Activated CD4-positive, alpha-beta T cell treated with anti-CD3 and anti-CD28 coated beads for 4 hours (primary cell): ENCODE results near the gene CACNA1C.

Experiments
- DNase-seq, 2 donors: peaks; one replicate each; pipeline ENCODE4 v3.0.0-alpha.2; 2020

The CACNA1C gene

DNA sequence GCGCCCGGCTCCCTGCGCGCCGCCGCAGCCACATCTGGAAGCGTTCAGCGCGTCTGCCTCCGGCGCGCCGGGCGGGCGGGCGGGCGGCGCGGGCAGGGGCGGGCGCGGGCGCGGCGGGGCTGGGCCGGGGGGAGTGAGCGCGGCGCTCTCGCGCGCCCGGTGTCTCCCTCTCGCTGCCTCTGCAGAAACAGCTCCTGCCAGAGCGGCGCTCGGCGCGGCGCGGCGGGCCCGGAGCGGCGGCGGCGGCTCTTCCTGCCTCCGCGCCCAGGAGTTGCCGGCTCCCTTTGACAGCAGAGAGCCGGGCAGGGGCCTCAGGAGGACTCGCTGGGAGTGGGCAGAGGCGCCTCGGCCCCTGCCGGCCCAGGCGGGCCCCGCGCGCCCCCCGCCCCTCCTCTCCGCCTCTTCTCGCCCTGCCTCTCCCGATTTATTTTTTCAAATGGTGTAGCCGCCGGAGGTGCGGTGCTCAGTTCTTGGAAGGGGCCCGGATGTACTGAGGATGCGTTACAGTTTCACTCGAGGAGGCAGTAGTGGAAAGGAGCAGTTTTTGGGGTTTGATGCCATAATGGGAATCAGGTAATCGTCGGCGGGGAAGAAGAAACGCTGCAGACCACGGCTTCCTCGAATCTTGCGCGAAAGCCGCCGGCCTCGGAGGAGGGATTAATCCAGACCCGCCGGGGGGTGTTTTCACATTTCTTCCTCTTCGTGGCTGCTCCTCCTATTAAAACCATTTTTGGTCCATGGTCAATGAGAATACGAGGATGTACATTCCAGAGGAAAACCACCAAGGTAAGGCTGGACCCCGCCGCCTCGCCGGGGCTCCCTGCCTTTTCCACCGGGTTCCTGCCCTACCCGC is at the start of gene CACNA1C:
TSS of gene CACNA1C (plus strand) at position 162 of the 853 bp plus-strand sequence. CDS start at position 738, 576 bp downstream.
- peak in 1 of 2 donors; percentile 20 for DNase-seq

DNA sequence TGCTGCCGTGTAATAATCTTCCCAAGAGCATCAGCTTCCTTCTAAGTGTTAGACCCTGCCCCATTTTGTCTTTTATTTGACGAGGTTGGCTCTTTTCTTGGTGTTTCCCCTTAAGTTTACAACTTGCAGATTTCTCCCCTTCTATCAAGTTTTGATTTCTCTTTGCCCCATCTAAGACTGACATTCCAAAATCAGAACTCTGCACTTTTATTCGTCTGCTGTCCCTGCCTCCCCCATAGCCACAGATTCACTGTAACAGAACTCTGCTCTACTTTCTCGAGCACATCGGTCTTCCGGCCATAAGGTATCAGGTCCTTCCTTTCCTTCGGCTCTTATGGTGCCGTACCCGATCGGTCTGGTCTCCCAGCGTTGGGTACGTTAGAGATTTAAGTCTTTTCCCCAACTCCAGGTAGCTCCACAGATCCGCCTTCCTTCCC is 49.1 kb upstream of the CACNA1C start:
- no peak for DNase-seq

- peak; percentile 92 to 93 for DNase-seq
Measured at GRCh38 chr12:2004113-2004929, 48.5 kb upstream of the CACNA1C start, which contains the start of gene DCP1B. TSS of gene DCP1B (minus strand) at chr12:2004457. CDS start at chr12:2004431, 26 bp downstream.

DNA sequence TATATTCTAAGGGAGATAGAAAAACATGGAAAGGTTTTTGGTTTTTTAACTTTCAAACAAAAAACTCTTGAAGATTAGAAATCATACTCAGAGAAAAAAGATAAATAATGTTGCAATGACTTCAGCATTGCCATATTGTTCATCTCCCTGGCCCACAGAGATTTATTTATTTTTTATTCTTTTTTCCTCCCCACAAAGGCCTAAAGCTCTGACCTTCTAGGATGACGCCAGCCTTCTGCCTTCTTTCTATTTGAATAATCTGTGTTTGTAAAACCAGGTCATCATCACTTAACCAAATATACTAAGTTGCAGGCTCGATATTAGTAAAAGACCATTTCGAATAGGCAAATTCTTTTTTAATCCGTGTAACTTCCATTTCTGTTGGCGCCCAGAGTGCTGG is 44.1 kb upstream of the CACNA1C start:
- DNase-seq, result no peak

- DNase-seq, result no peak
Measured at GRCh38 chr12:2009623-2010022, 43.2 kb upstream of the CACNA1C start.

- DNase-seq, result no peak
Measured at GRCh38 chr12:2011643-2012607, 40.9 kb upstream of the CACNA1C start.

- no peak for DNase-seq
Measured at GRCh38 chr12:2013086-2013485, 39.7 kb upstream of the CACNA1C start.

GRCh38 chr12:2013527-2014223 is 39.1 kb upstream of the CACNA1C start:
- DNase-seq, result no peak

DNA sequence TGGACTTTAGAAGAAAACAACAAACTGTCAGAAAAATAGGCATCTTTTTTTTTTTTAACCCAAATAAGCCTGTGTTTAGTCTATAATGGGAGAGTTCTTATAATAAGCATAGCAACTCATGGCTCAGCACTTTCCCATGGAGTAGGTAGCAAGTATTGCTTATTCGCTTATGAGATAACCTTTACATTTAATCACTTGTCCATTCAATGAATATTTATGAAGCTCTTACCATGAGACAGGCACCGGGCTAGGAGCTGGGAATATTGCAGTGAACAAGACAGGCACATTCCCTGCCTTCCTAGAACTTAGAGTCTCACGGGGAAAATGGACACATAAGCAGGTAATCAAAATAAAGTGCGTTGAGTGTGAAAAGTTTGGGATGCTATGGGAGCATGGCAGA is 38.6 kb upstream of the CACNA1C start:
- no peak for DNase-seq

GRCh38 chr12:2016862-2017545 is 35.8 kb upstream of the CACNA1C start:
- no peak for DNase-seq

DNA sequence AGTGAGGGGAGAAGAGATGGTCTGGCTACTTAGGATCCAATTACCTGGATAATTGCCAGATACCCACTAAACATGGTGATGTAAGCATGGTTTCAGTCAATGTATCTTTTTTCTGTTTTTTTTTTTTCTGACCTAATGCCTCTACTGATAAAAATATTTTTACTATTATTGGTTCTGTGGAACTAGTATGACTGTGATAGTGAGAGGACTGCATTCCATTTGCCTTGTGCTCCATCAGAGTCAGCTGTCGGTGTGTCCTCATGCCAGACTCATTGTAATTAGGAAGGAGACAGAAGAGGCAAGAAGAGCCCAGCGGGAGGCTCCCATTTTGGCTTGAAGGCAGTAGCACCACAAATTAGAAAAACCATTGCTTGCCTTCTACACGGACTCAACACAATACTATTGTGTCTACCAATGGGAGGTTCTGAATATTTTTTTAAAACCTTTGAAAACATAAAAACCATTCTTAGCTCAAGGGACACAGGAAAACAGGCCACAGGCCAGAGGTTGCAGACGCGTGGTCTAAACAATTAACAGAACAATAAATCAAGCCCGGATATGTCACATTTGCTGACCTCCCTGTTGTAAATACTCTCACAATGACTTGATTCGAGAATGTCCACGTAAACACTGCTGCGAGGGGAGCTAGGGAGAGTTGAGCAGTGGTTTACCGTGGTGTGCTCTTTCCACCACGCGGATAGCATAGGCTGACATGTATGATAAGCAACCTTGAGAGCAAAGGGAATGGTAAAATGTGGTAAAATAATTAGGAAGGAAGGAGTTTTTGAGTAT is 35.0 kb upstream of the CACNA1C start:
- no peak for DNase-seq

DNA sequence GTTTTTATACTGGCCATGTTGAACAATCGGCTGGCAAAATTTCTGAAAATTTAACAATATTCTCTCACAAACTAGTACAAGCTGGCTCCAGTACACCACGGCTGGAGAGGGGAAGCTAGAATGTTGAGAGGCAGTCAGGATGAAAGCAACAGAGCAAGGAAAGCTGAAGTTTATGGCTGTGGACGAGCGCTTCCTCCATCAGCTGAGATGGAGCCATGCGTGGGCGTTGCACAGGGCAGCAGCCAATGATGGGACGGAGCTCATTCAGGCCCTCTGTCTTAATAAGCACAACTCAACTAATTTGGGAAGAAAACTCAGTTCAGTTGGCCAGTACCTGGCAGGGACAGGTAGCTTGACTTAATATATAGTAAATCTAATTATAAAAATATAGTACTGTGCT is 34.4 kb upstream of the CACNA1C start:
- no peak for DNase-seq

DNA sequence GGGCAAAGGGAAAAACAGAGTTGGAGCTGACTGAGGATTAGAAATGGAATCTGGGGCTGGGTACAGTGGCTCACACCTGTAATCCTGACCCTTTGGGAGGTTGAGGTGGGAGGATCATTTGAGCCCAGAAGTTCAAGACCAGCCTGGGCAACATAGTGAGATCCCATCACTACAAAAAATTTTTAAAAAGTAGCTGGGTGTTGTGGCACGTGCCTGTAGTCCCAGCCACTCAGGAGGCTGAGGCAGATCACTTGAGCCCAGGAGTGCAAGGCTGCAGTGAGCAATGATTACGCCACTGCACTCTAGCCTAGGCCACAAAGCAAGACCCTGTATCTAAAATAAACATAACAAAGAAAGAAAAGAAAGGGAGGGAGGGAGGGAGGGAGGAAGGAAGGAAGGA is 33.7 kb upstream of the CACNA1C start:
- DNase-seq, result no peak

DNA sequence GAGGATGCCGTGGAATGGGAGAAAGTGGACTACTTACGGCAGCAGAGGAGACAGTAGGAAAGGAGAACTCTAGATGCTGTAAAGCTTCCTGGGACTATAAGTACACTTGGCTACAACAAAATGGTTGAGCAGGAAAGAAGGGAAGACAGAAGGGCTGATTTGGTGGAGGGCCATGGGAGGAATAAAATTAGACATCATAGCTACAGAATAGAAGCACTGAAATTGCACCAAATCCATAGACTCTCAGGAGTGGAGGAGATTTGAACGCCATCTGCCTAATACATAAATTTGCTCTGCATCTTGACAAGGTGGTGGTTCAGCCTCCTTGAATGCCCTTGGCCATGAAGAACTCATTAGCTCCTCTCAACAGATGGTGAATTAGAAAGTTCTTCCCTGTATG is 32.3 kb upstream of the CACNA1C start:
- DNase-seq, result no peak

DNA sequence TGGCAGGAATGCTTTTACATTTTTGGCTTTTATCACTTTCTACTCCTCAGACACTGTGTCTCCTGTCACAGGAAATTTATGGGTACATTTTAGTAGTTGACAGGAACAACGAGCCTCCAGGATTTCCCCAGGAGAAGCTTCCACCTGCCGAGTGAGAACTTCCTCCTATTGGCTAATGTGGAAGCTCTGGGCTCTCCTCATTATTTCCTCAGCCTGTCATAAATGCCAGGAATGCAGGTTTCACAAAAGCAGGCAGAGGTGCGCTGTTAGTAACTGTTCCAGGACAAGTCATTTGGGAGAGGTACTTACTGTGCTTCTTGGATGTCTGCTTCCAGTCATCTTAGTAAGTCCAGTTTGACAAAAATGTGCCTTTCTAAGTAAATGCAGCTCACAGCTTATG is 29.4 kb upstream of the CACNA1C start:
- no peak for DNase-seq

GRCh38 chr12:2027351-2027750 is 25.4 kb upstream of the CACNA1C start:
- no peak for DNase-seq

DNA sequence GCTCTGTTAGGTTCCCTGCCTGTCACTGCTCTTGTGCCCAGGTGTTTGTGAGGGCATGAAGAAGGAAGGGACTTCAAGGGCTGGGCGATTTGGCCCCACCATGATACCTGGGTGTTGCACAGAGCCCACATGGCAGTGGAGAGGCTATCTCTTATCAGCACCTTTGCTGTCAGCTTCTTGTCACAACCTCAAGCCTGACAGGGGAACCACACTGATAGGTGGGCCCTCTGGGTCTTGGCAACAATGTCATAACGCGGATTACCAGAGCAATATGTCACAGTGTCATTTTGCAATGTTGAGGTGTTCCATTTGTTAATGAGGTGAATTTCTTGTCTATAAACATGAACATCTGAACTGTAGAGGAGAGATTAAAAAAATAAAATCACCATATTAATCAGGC is 22.9 kb upstream of the CACNA1C start:
- DNase-seq, result no peak

- DNase-seq, result no peak
Measured at GRCh38 chr12:2032506-2032905, 20.3 kb upstream of the CACNA1C start.

- DNase-seq, result peak; percentile 85 to 86
Measured at GRCh38 chr12:2034633-2035430, 18.0 kb upstream of the CACNA1C start.
